ENCODE data around the gene MME. TPM values are rescaled to one million over a fixed set of nuclear protein-coding genes. Genes with fewer than 3 reads are reported as not detected.

Gene MME
- 1.2 TPM for polyA plus RNA-seq (2013, experiment 1 of 2)
- 0.90 TPM for polyA plus RNA-seq (2013, experiment 2 of 2)

- peak within 1 kb of the TSS; percentile 95 for H3K18ac ChIP-seq (ENCODE audit: low read length)
- no peak within 1 kb of the TSS for H3K23ac ChIP-seq (ENCODE audit: low read depth, low read length, poor library complexity)
- peak within 1 kb of the TSS; percentile 31 for H2BK5ac ChIP-seq (ENCODE audit: low read length)
- H3K9ac ChIP-seq (ENCODE audit: low read depth, low read length, poor library complexity) = peak within 1 kb of the TSS; percentile 93
- H4K8ac ChIP-seq (ENCODE audit: low read depth, low read length) = no peak within 1 kb of the TSS
- H3K27ac ChIP-seq (replicated peaks; ENCODE audit: low read length) = no peak within 1 kb of the TSS
- H3K79me1 ChIP-seq (ENCODE audit: low read depth, low read length) = no peaks in the 10 kb centered on the region
- peak within 1 kb of the TSS; percentile 90 for H3K4me2 ChIP-seq (ENCODE audit: insufficient read depth, low read length, poor library complexity, severe bottlenecking)
- no peak within 1 kb of the TSS for H2BK12ac ChIP-seq (ENCODE audit: low read length)
- H4K91ac ChIP-seq (ENCODE audit: low read depth, low read length, poor library complexity) = no peak within 1 kb of the TSS
- peak; percentile 70 for DNase-seq (ENCODE audit: low spot score)
- no peak within 1 kb of the TSS for H2BK120ac ChIP-seq (ENCODE audit: low read depth, low read length)
- no peak within 1 kb of the TSS for H2AK5ac ChIP-seq (ENCODE audit: low read depth, low read length)
- peak within 1 kb of the TSS; percentile 86 for H2BK15ac ChIP-seq (ENCODE audit: low read length)
- peak within 1 kb of the TSS; percentile 99 for H2AFZ ChIP-seq (ENCODE audit: low read length)
- H3K4me3 ChIP-seq (ENCODE audit: low read length in 2 of 2) = peak within 1 kb of the TSS; percentile 47 to 88
- WGBS, 2 donors (ENCODE audit: extremely low coverage in 2 of 2, insufficient read length in 2 of 2, insufficient replicate concordance in 1 of 2) = no CpG with 5 or more reads among the region's 51 CpGs
- H3K4me1 ChIP-seq (ENCODE audit: control insufficient read depth in 2 of 2, insufficient read depth in 1 of 2, low read depth in 1 of 2, low read length in 2 of 2) = peaks cover 4 to 8% of the 10 kb centered on the region in 2 donors
- no peaks in the 10 kb centered on the region for H3K36me3 ChIP-seq (replicated peaks in 1 of 2; ENCODE audit: control insufficient read depth in 2 of 2, insufficient read depth in 2 of 2, low read length in 2 of 2)
- peaks cover 0 to 54% (median 11%) of the 10 kb centered on the region in 3 experiments for H3K27me3 ChIP-seq (ENCODE audit: control insufficient read depth in 3 of 3, insufficient read depth in 3 of 3, low read depth in 1 of 3, low read length in 3 of 3)
- no peak within 1 kb of the TSS for H3K4ac ChIP-seq (ENCODE audit: low read length)
- H3K9me3 ChIP-seq (replicated peaks in 1 of 2; ENCODE audit: control insufficient read depth in 2 of 2, insufficient read depth in 1 of 2, low read depth in 1 of 2, low read length in 2 of 2) = no peaks in the 10 kb centered on the region
- H3K14ac ChIP-seq (ENCODE audit: low read length) = no peak within 1 kb of the TSS
Measured at GRCh38 chr3:155079746-155080487, at the start of gene MME. Gene MME (plus strand): TSS chr3:155080319. CDS start chr3:155084168, 3,849 bp downstream.

- no peak overlapping the region for H4K8ac ChIP-seq (ENCODE audit: low read depth, low read length)
- no peak overlapping the region for H3K14ac ChIP-seq (ENCODE audit: low read length)
- H3K9ac ChIP-seq (ENCODE audit: low read depth, low read length, poor library complexity) = no peak overlapping the region
- no peak overlapping the region for H4K91ac ChIP-seq (ENCODE audit: low read depth, low read length, poor library complexity)
- no peak overlapping the region for H2BK12ac ChIP-seq (ENCODE audit: low read length)
- no peaks in the 10 kb centered on the region for H3K36me3 ChIP-seq (replicated peaks in 1 of 2; ENCODE audit: control insufficient read depth in 2 of 2, insufficient read depth in 2 of 2, low read length in 2 of 2)
- H3K27me3 ChIP-seq (ENCODE audit: control insufficient read depth in 3 of 3, insufficient read depth in 3 of 3, low read depth in 1 of 3, low read length in 3 of 3) = no peaks in the 10 kb centered on the region
- H3K4ac ChIP-seq (ENCODE audit: low read length) = no peak overlapping the region
- no peaks in the 10 kb centered on the region for H3K9me3 ChIP-seq (replicated peaks in 1 of 2; ENCODE audit: control insufficient read depth in 2 of 2, insufficient read depth in 1 of 2, low read depth in 1 of 2, low read length in 2 of 2)
- H3K4me3 ChIP-seq (ENCODE audit: low read length in 2 of 2) = no peak overlapping the region
- no peak overlapping the region for H3K4me2 ChIP-seq (ENCODE audit: insufficient read depth, low read length, poor library complexity, severe bottlenecking)
- H3K79me1 ChIP-seq (ENCODE audit: low read depth, low read length) = no peaks in the 10 kb centered on the region
- no peak overlapping the region for H2AK5ac ChIP-seq (ENCODE audit: low read depth, low read length)
- no peak overlapping the region for H3K27ac ChIP-seq (replicated peaks; ENCODE audit: low read length)
- no peak overlapping the region for H2BK15ac ChIP-seq (ENCODE audit: low read length)
- no peak overlapping the region for H2BK5ac ChIP-seq (ENCODE audit: low read length)
- H3K23ac ChIP-seq (ENCODE audit: low read depth, low read length, poor library complexity) = no peak overlapping the region
- no peak overlapping the region for H3K18ac ChIP-seq (ENCODE audit: low read length)
- no peak overlapping the region for H2AFZ ChIP-seq (ENCODE audit: low read length)
- no peak overlapping the region for H2BK120ac ChIP-seq (ENCODE audit: low read depth, low read length)
- no peak for DNase-seq (ENCODE audit: low spot score)
- peaks cover 0 to 1% of the 10 kb centered on the region in 2 donors for H3K4me1 ChIP-seq (ENCODE audit: control insufficient read depth in 2 of 2, insufficient read depth in 1 of 2, low read depth in 1 of 2, low read length in 2 of 2)
Measured at GRCh38 chr3:155031186-155031585, 48.9 kb upstream of the MME start.

GRCh38 chr3:155032918-155033317, 47.2 kb upstream of the MME start:
- Histone ChIP-seq H3K4me1 (ENCODE audit: control insufficient read depth in 2 of 2, insufficient read depth in 1 of 2, low read depth in 1 of 2, low read length in 2 of 2) (no peaks in the 10 kb centered on the region), H3K9ac (ENCODE audit: low read depth, low read length, poor library complexity) (no peak overlapping the region), H2BK15ac (ENCODE audit: low read length) (no peak overlapping the region), H3K14ac (ENCODE audit: low read length) (no peak overlapping the region), H3K4ac (ENCODE audit: low read length) (no peak overlapping the region), H4K91ac (ENCODE audit: low read depth, low read length, poor library complexity) (no peak overlapping the region), H3K27ac (replicated peaks; ENCODE audit: low read length) (no peak overlapping the region), H2BK12ac (ENCODE audit: low read length) (no peak overlapping the region), H3K79me1 (ENCODE audit: low read depth, low read length) (no peaks in the 10 kb centered on the region), H3K4me2 (ENCODE audit: insufficient read depth, low read length, poor library complexity, severe bottlenecking) (no peak overlapping the region), H3K4me3 (ENCODE audit: low read length in 2 of 2) (no peak overlapping the region), H2AK5ac (ENCODE audit: low read depth, low read length) (no peak overlapping the region), H3K23ac (ENCODE audit: low read depth, low read length, poor library complexity) (no peak overlapping the region), H3K9me3 (replicated peaks in 1 of 2; ENCODE audit: control insufficient read depth in 2 of 2, insufficient read depth in 1 of 2, low read depth in 1 of 2, low read length in 2 of 2) (no peaks in the 10 kb centered on the region), H2BK120ac (ENCODE audit: low read depth, low read length) (no peak overlapping the region), H3K27me3 (ENCODE audit: control insufficient read depth in 3 of 3, insufficient read depth in 3 of 3, low read depth in 1 of 3, low read length in 3 of 3) (no peaks in the 10 kb centered on the region), H3K18ac (ENCODE audit: low read length) (no peak overlapping the region), H4K8ac (ENCODE audit: low read depth, low read length) (no peak overlapping the region), H3K36me3 (replicated peaks in 1 of 2; ENCODE audit: control insufficient read depth in 2 of 2, insufficient read depth in 2 of 2, low read length in 2 of 2) (no peaks in the 10 kb centered on the region), H2AFZ (ENCODE audit: low read length) (no peak overlapping the region), H2BK5ac (ENCODE audit: low read length) (no peak overlapping the region)
- peak; percentile 15 for DNase-seq (ENCODE audit: low spot score)

GRCh38 chr3:155034786-155035185, 45.3 kb upstream of the MME start:
- Histone ChIP-seq H2BK15ac (ENCODE audit: low read length) (no peak overlapping the region), H3K27me3 (ENCODE audit: control insufficient read depth in 3 of 3, insufficient read depth in 3 of 3, low read depth in 1 of 3, low read length in 3 of 3) (no peaks in the 10 kb centered on the region), H2BK5ac (ENCODE audit: low read length) (no peak overlapping the region), H3K9ac (ENCODE audit: low read depth, low read length, poor library complexity) (no peak overlapping the region), H3K23ac (ENCODE audit: low read depth, low read length, poor library complexity) (no peak overlapping the region), H3K4me3 (ENCODE audit: low read length in 2 of 2) (no peak overlapping the region), H3K79me1 (ENCODE audit: low read depth, low read length) (peaks cover 1% of the 10 kb centered on the region), H2BK120ac (ENCODE audit: low read depth, low read length) (no peak overlapping the region), H3K4ac (ENCODE audit: low read length) (no peak overlapping the region), H4K8ac (ENCODE audit: low read depth, low read length) (no peak overlapping the region), H2AFZ (ENCODE audit: low read length) (no peak overlapping the region), H3K9me3 (replicated peaks in 1 of 2; ENCODE audit: control insufficient read depth in 2 of 2, insufficient read depth in 1 of 2, low read depth in 1 of 2, low read length in 2 of 2) (no peaks in the 10 kb centered on the region), H3K27ac (replicated peaks; ENCODE audit: low read length) (no peak overlapping the region), H3K4me1 (ENCODE audit: control insufficient read depth in 2 of 2, insufficient read depth in 1 of 2, low read depth in 1 of 2, low read length in 2 of 2) (no peaks in the 10 kb centered on the region), H4K91ac (ENCODE audit: low read depth, low read length, poor library complexity) (no peak overlapping the region), H3K14ac (ENCODE audit: low read length) (no peak overlapping the region), H3K4me2 (ENCODE audit: insufficient read depth, low read length, poor library complexity, severe bottlenecking) (no peak overlapping the region), H2AK5ac (ENCODE audit: low read depth, low read length) (no peak overlapping the region), H3K36me3 (replicated peaks in 1 of 2; ENCODE audit: control insufficient read depth in 2 of 2, insufficient read depth in 2 of 2, low read length in 2 of 2) (no peaks in the 10 kb centered on the region), H2BK12ac (ENCODE audit: low read length) (no peak overlapping the region), H3K18ac (ENCODE audit: low read length) (no peak overlapping the region)
- no CpG with 5 or more reads among the region's 4 CpGs for WGBS, 2 donors (ENCODE audit: extremely low coverage in 2 of 2, insufficient read length in 2 of 2, insufficient replicate concordance in 1 of 2)
- DNase-seq (ENCODE audit: low spot score) = no peak
